ENCODE results near the gene MAT2B.

MAT2B gene

DNA sequence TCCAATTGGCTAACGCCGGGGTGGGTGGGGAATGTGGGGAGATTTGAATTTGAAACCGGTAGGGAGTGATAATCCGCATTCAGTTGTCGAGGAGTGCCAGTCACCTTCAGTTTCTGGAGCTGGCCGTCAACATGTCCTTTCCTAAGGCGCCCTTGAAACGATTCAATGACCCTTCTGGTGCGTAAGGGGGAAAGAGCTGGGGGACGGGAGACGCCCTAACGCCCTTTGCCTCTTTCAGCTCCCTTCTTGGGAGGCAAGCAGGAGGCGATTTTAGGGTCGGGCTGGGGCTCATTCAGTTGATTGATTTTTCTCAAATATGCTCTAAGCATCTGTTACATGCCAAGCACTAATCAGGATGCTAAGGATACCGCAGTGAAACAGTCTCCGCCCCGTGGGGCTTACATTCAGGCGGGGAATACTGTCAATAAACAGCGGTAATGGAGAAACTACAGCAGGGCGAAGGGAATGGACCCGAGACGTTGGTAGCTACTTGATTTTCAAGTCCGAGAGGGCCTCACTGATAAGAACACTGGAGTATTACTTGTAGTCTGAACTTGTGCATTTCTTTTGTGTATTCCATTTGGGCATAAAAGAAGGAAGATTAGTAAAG is 44.8 kb upstream of the MAT2B start, which contains the start of gene HMMR:
TSS of gene HMMR (plus strand) at position 71 of the 610 bp plus-strand sequence. CDS start at position 132, 61 bp downstream.
- H4K20me1 ChIP-seq (ENCODE audit: low read depth, low read length) = no peaks in the 10 kb centered on the region
- no peak for TF ChIP-seq EZH2phosphoT487 (conservative IDR thresholded peaks at IDR 0.05; ENCODE audit: low read length)
- TF ChIP-seq, protein P1, sequence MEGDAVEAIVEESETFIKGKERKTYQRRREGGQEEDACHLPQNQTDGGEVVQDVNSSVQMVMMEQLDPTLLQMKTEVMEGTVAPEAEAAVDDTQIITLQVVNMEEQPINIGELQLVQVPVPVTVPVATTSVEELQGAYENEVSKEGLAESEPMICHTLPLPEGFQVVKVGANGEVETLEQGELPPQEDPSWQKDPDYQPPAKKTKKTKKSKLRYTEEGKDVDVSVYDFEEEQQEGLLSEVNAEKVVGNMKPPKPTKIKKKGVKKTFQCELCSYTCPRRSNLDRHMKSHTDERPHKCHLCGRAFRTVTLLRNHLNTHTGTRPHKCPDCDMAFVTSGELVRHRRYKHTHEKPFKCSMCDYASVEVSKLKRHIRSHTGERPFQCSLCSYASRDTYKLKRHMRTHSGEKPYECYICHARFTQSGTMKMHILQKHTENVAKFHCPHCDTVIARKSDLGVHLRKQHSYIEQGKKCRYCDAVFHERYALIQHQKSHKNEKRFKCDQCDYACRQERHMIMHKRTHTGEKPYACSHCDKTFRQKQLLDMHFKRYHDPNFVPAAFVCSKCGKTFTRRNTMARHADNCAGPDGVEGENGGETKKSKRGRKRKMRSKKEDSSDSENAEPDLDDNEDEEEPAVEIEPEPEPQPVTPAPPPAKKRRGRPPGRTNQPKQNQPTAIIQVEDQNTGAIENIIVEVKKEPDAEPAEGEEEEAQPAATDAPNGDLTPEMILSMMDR (IDR thresholded peaks at IDR 0.05; ENCODE audit: insufficient read depth, low read length, poor library complexity, severe bottlenecking) = no peak
- peaks cover 11% of the 10 kb centered on the region; the same call in 1 of the 2 replicates for H3K36me3 ChIP-seq (ENCODE audit: low read length)

DNA sequence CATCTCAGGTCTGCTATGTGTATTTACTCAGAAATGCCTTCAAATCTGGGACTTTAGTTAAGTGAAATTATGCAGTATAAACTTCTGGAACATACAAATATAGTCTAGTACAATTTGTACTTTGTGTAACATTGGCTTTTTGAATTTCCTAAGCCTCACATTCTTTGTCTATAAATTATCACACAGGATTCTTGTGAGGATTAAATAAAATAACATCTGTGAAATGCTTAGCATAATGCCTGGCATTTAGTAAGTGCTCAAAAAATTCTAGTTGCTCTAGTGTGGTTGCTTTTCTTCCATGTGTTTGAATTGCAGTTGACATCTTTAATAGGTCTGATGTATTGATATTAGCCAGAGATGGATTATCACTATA is 42.4 kb upstream of the MAT2B start:
- peak overlapping the region; percentile 93 for H3K4me2 ChIP-seq (ENCODE audit: low read depth, low read length, poor library complexity, severe bottlenecking)
- peaks cover 12% of the 10 kb centered on the region for H3K36me3 ChIP-seq (ENCODE audit: low read length)
- peak overlapping the region; percentile 51 for H3K4me3 ChIP-seq (ENCODE audit: insufficient read depth, low read length, poor library complexity, severe bottlenecking)
- H3K27ac ChIP-seq (ENCODE audit: low read depth, low read length) = peak overlapping the region; percentile 93
- TF ChIP-seq, protein P1 (IDR thresholded peaks at IDR 0.05; ENCODE audit: insufficient read depth, low read length, poor library complexity, severe bottlenecking) = no peak
- TF ChIP-seq EZH2phosphoT487 (conservative IDR thresholded peaks at IDR 0.05; ENCODE audit: low read length) = no peak
- peaks cover 59% of the 10 kb centered on the region for H3K79me2 ChIP-seq (ENCODE audit: insufficient read depth, low read length)
- H4K20me1 ChIP-seq (ENCODE audit: low read depth, low read length) = no peaks in the 10 kb centered on the region
- no peaks in the 10 kb centered on the region for H3K9me2 ChIP-seq (replicated peaks; ENCODE audit: insufficient read depth, low read length)
- H3K9ac ChIP-seq (ENCODE audit: low read length) = peak overlapping the region; percentile 94
- peaks cover 28% of the 10 kb centered on the region for H3F3A ChIP-seq (ENCODE audit: insufficient read depth)
- H2AFZ ChIP-seq (ENCODE audit: low read depth, low read length, severe bottlenecking) = no peak overlapping the region
- H3K9me3 ChIP-seq (ENCODE audit: insufficient read depth, low read length) = no peaks in the 10 kb centered on the region
- no peaks in the 10 kb centered on the region for H3K27me3 ChIP-seq (ENCODE audit: low read length)

More for the DNA sequence above, 44.8 kb upstream of the MAT2B start, which contains the start of gene HMMR:
- Histone ChIP-seq H2AFZ (ENCODE audit: low read depth, low read length, severe bottlenecking) (peak within 1 kb of the TSS; percentile 73), H3K27me3 (ENCODE audit: low read length) (no peaks in the 10 kb centered on the region), H3F3A (ENCODE audit: insufficient read depth) (peaks cover 34% of the 10 kb centered on the region), H3K27ac (ENCODE audit: low read depth, low read length) (peak within 1 kb of the TSS; percentile 93), H3K4me2 (ENCODE audit: low read depth, low read length, poor library complexity, severe bottlenecking) (peak within 1 kb of the TSS; percentile 97), H3K9me3 (ENCODE audit: insufficient read depth, low read length) (no peaks in the 10 kb centered on the region), H3K9ac (ENCODE audit: low read length) (peak within 1 kb of the TSS; percentile 94), H3K4me3 (ENCODE audit: insufficient read depth, low read length, poor library complexity, severe bottlenecking) (peak within 1 kb of the TSS; percentile 96), H3K79me2 (ENCODE audit: insufficient read depth, low read length) (peaks cover 80% of the 10 kb centered on the region), H3K9me2 (replicated peaks; ENCODE audit: insufficient read depth, low read length) (no peaks in the 10 kb centered on the region)

DNA sequence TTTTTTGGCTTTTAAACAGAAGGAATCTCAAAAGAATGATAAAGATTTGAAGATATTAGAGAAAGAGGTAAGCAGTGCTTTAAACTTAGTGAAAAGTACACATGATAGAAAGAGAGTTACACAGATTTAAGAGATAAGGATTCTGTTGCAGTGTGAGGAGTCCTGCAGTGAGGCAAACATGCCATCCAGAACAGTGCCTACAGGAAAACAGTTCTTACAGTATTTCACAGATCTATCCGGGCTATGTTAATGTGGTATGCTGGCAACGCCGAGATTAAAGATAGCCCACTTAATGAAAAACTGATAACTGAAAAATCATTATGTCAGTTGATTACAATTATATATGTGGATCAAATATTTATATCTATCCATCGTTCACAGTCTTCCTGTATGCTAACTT is 37.7 kb upstream of the MAT2B start:
- H2AFZ ChIP-seq (ENCODE audit: low read depth, low read length, severe bottlenecking) = no peak overlapping the region
- no peaks in the 10 kb centered on the region for H3K9me2 ChIP-seq (replicated peaks; ENCODE audit: insufficient read depth, low read length)
- H3K9ac ChIP-seq (ENCODE audit: low read length) = no peak overlapping the region
- no peak overlapping the region for H3K27ac ChIP-seq (ENCODE audit: low read depth, low read length)
- peaks cover 34% of the 10 kb centered on the region for H3K36me3 ChIP-seq (ENCODE audit: low read length)
- peaks cover 21% of the 10 kb centered on the region for H3K79me2 ChIP-seq (ENCODE audit: insufficient read depth, low read length)
- H3K4me2 ChIP-seq (ENCODE audit: low read depth, low read length, poor library complexity, severe bottlenecking) = no peak overlapping the region
- H4K20me1 ChIP-seq (ENCODE audit: low read depth, low read length) = no peaks in the 10 kb centered on the region
- no peaks in the 10 kb centered on the region for H3K27me3 ChIP-seq (ENCODE audit: low read length)
- peaks cover 9% of the 10 kb centered on the region; the same call in 1 of the 2 replicates for H3F3A ChIP-seq (ENCODE audit: insufficient read depth)
- H3K9me3 ChIP-seq (ENCODE audit: insufficient read depth, low read length) = no peaks in the 10 kb centered on the region
- TF ChIP-seq, protein P1 (IDR thresholded peaks at IDR 0.05; ENCODE audit: insufficient read depth, low read length, poor library complexity, severe bottlenecking) = no peak
- TF ChIP-seq EZH2phosphoT487 (conservative IDR thresholded peaks at IDR 0.05; ENCODE audit: low read length) = no peak
- H3K4me3 ChIP-seq (ENCODE audit: insufficient read depth, low read length, poor library complexity, severe bottlenecking) = no peak overlapping the region

Data from SU-DHL-6 (cell line).